GM06990 (cell line): ENCODE measurements around the gene GRIA4.

Source experiments
- DNase-seq: peaks from one replicate; pipeline ENCODE4 v3.0.0-alpha.2; 2011; ENCODE audit not compliant: insufficient read length; ENCODE audit errors: extremely low read depth
- H3K27me3 ChIP-seq: replicated peaks from 2 replicates; pipeline ENCODE4 v1.6.0; 2011; ENCODE audit warnings: low read length; ENCODE audit not compliant: control insufficient read depth, insufficient read depth
- H3K36me3 ChIP-seq: 2 replicates; pipeline ENCODE4 v1.5.1; 2011; ENCODE audit warnings: low read length; ENCODE audit not compliant: control insufficient read depth, insufficient read depth
- H3K4me3 ChIP-seq: replicated peaks from 2 replicates; pipeline ENCODE4 v1.5.1; 2011; ENCODE audit warnings: low read depth, mild to moderate bottlenecking, control low read depth, low read length
- TF ChIP-seq, protein P1 (sequence below): IDR thresholded peaks from 2 replicates; pipeline ENCODE4 v1.5.1; 2011; ENCODE audit warnings: low read length, control low read depth, mild to moderate bottlenecking, inconsistent platforms; ENCODE audit not compliant: insufficient read depth, poor library complexity, severe bottlenecking

Gene GRIA4

DNA sequence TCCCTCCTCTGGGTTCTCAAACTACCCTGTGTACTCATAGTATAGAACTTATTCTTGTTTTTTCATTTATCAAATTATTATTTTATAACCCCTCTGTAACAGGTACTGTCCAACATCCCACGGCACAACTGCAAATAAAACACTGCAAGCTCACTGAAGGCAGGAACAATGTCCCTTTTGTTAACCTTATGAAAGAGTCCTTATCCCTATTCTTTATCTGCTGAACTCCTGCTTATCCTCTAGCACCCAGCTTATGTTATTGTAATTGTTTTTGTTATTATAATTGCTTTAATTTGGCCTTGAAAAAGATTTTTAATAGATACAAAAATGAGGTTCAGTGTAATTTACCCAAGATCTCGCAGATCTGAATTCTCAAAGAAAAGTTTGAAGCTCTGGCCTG is 281.8 kb downstream of the GRIA4 start:
- H3K4me3 ChIP-seq: no peak overlapping the region
- H3K36me3 ChIP-seq: no peaks in the 10 kb centered on the region
- DNase-seq: no peak
- TF ChIP-seq, protein P1, sequence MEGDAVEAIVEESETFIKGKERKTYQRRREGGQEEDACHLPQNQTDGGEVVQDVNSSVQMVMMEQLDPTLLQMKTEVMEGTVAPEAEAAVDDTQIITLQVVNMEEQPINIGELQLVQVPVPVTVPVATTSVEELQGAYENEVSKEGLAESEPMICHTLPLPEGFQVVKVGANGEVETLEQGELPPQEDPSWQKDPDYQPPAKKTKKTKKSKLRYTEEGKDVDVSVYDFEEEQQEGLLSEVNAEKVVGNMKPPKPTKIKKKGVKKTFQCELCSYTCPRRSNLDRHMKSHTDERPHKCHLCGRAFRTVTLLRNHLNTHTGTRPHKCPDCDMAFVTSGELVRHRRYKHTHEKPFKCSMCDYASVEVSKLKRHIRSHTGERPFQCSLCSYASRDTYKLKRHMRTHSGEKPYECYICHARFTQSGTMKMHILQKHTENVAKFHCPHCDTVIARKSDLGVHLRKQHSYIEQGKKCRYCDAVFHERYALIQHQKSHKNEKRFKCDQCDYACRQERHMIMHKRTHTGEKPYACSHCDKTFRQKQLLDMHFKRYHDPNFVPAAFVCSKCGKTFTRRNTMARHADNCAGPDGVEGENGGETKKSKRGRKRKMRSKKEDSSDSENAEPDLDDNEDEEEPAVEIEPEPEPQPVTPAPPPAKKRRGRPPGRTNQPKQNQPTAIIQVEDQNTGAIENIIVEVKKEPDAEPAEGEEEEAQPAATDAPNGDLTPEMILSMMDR: no peak
- no peaks in the 10 kb centered on the region for H3K27me3 ChIP-seq

DNA sequence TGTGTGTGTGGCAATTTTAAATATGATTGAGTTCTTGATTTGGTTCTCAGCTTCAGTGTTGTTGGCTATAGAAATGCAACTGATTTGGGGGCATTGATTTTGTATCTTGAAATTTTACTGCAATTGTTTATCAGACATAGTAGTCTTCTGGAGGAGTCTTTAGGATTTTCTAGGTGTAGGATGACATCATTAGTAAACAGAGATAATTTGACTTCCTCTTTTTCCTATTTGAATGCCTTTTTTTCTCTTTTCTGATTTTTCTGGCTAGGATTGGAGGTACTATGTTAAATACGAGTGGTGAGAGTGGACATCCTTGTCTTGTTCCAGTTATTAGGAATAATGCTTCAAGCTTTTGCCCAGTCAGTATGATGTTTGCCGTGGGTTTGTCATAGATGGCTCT is 287.3 kb downstream of the GRIA4 start:
- Histone ChIP-seq H3K4me3 (no peak overlapping the region), H3K27me3 (no peaks in the 10 kb centered on the region), H3K36me3 (no peaks in the 10 kb centered on the region)
- DNase-seq: no peak
- TF ChIP-seq, protein P1: no peak

DNA sequence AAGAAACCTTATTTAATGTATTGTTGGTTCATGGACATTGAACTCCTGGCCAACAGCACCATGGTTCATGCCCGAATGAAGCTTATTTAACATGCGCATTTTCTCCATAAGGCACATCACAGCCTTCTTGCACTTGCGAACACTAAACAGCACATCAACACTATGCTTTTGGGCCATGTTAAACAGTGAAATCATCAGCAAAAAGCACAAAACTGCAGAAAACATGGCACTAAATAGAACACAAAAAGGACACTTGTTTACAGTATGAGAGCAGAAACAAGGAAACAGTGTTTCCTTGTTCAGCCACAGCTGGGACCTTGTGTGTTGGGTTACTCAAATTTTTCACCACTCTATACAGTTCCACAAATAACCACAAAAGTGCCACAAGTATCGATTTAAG is 289.9 kb downstream of the GRIA4 start:
- DNase-seq: no peak
- TF ChIP-seq, protein P1: no peak
- Histone ChIP-seq H3K4me3 (no peak overlapping the region), H3K27me3 (no peaks in the 10 kb centered on the region), H3K36me3 (no peaks in the 10 kb centered on the region)

DNA sequence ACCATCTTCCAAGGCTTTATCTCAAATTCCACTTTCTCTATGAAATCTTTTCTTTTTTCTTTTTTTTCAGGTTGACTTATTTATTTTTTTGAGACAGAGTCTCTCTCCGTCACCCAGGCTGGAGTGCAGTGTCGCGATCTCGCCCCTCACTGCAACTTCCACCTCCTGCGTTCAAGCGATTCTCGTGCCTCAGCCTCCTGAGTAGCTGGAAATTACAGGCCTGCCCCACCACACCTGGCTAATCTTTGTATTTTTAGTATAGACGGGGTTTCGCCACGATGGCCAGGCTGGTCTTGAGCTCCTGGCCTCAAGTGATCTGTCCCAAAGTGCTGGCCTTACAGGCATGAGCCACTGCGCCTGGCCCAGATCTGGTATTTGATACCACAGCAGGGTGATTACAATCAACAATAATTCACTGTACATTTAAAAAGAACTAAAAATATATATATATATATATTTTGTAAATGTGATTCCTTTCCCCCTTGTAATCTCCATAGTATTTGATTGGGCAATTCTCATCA is 290.7 kb downstream of the GRIA4 start:
- H3K4me3 ChIP-seq: no peak overlapping the region
- TF ChIP-seq, protein P1: no peak
- no peaks in the 10 kb centered on the region for H3K36me3 ChIP-seq
- no peak for DNase-seq
- no peaks in the 10 kb centered on the region for H3K27me3 ChIP-seq

GRCh38 chr11:105903113-105903512 is 293.2 kb downstream of the GRIA4 start:
- no peak overlapping the region for H3K4me3 ChIP-seq
- no peaks in the 10 kb centered on the region for H3K36me3 ChIP-seq
- no peaks in the 10 kb centered on the region for H3K27me3 ChIP-seq
- TF ChIP-seq, protein P1: no peak
- DNase-seq: no peak

- Histone ChIP-seq H3K4me3 (no peak overlapping the region), H3K36me3 (no peaks in the 10 kb centered on the region), H3K27me3 (no peaks in the 10 kb centered on the region)
- DNase-seq: no peak
- TF ChIP-seq, protein P1: no peak
These were observed 296.6 kb downstream of the GRIA4 start for GRCh38 chr11:105906517-105906916.
